ENCODE results near the gene TMEM255B.

DNA sequence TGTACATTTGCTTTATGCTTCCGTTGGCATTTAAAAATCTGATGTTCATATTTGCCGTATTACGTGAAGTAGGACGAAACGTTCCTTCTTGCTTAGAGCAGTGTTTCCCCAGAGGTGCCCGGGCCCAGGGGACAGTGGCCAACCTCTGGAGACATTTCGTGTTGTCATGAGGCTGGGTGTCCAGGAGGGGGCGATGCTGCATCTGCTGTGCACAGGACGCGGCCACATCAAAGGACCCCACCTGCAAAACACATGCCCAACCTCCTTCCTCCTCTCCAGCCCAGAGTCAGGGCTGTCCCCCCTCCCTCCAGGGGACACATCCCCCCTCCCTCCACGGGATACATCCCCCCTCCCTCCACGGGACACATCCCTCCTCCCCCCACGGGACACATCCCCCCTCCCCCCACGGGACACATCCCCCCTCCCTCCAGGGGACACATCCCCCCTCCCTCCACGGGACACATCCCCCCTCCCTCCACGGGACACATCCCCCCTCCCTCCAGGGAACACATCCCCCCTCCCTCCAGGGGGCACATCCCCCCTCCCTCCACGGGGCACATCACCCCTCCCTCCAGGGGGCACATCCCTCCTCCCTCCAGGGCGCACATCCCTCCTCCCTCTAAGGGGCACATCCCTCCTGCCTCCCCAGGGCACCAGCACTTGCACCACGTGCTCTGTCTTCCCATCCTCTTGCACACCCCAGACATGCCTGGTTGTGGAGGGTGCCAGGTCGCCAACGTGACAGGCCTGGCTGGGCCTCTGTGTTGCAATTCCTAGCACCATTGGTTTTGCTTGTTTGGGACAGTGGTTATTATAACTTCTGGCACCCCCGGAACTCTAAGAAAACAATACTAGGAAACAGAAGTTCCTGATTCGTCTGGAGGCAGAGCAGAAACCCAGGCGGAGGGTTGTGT lies 58.2 kb downstream of the TMEM255B start:
- TF ChIP-seq, protein P1, sequence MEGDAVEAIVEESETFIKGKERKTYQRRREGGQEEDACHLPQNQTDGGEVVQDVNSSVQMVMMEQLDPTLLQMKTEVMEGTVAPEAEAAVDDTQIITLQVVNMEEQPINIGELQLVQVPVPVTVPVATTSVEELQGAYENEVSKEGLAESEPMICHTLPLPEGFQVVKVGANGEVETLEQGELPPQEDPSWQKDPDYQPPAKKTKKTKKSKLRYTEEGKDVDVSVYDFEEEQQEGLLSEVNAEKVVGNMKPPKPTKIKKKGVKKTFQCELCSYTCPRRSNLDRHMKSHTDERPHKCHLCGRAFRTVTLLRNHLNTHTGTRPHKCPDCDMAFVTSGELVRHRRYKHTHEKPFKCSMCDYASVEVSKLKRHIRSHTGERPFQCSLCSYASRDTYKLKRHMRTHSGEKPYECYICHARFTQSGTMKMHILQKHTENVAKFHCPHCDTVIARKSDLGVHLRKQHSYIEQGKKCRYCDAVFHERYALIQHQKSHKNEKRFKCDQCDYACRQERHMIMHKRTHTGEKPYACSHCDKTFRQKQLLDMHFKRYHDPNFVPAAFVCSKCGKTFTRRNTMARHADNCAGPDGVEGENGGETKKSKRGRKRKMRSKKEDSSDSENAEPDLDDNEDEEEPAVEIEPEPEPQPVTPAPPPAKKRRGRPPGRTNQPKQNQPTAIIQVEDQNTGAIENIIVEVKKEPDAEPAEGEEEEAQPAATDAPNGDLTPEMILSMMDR (IDR thresholded peaks at IDR 0.05 in 2 of 3, conservative IDR thresholded peaks at IDR 0.05 in 1 of 3; ENCODE audit: borderline replicate concordance in 1 of 3, insufficient read depth in 1 of 3, low read depth in 2 of 3, low read length in 2 of 3): peak in 2 of 3 experiments; percentile 81 to 87; a peak in 4 of 6 replicates
- TF ChIP-seq RAD21 (IDR thresholded peaks at IDR 0.05; ENCODE audit: low read depth) (no peak), POLR2A (IDR thresholded peaks at IDR 0.05; ENCODE audit: borderline replicate concordance, extremely low read depth, insufficient read depth, insufficient read length) (no peak), EZH2 (IDR thresholded peaks at IDR 0.05) (no peak), MAX (IDR thresholded peaks at IDR 0.05) (no peak), TCF7L2 (IDR thresholded peaks at IDR 0.05; ENCODE audit: borderline replicate concordance, extremely low read depth, insufficient read depth, insufficient read length) (peak; percentile 100), POLR2AphosphoS5 (IDR thresholded peaks at IDR 0.05; ENCODE audit: low read depth, low read length) (0 out of 2 replicates have a peak, but pooled peaks have one; percentile 9), FOSL1 (IDR thresholded peaks at IDR 0.05; ENCODE audit: low read depth) (no peak), ZFX (IDR thresholded peaks at IDR 0.05) (no peak), SIN3A (IDR thresholded peaks at IDR 0.05; ENCODE audit: low read depth) (no peak), EGR1 (IDR thresholded peaks at IDR 0.05; ENCODE audit: low read depth) (no peak)
- TF ChIP-seq, protein P2, sequence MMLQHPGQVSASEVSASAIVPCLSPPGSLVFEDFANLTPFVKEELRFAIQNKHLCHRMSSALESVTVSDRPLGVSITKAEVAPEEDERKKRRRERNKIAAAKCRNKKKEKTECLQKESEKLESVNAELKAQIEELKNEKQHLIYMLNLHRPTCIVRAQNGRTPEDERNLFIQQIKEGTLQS (IDR thresholded peaks at IDR 0.05): no peak
